Measurements from ENCODE around the gene C10orf71. TPM values are rescaled to one million over a fixed set of nuclear protein-coding genes. Genes with fewer than 3 reads are reported as not detected.

Gene C10orf71
- total and polyA plus RNA-seq, 9 donors, result 0.01 to 0.03 (median 0.03) TPM; not detected in 6

DNA sequence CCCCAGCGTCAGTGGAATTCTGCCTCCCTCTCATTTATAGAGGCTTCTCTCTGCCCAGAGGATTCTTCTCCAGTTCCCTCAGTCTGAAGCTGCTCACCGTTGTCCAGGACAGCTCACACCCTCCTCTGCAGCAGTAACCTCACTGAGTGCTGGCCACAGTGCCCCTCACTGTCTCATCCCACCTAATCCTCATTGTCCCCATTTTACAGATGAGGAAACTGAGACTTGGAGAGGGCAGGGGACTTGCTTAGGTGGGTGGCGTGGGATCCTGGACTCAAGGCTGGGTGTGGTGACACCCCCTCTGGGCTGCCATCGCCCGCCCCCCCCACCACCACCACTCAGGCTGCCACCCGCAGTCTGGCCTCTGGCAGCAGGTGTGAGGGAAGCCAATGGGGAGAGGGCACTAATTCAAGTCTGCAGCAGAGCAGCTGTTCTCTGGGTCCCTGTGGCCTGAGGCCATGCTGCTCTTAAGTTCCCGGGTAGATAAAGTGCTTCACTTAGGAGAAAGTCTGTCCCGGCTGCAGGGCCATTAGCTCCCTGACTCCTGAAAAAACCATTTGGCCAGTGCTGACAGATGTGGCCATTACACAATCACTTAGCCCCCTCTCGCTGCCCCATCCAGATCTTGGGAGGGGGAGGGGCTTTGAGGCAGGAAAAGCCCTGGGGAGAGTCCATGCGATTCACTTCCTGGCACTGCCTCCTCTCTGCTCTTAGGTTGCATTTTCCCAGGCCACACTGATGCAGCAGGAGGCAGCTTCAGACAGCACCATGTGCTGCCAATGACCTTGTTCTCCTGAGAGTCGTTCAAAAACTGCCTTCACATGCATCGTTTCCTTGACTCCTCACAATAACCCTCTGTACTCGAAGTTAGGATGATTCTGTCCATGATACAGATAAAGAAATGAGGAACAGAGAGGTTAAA is 60.6 kb downstream of the C10orf71 start:
- Histone ChIP-seq H3K9me3 (no peaks in the 10 kb centered on the region), H3K4me3 (no peak overlapping the region), H3K27me3 (no peaks in the 10 kb centered on the region), H3K36me3 (no peaks in the 10 kb centered on the region), H3K4me1 (ENCODE audit: insufficient read depth) (no peaks in the 10 kb centered on the region), H3K27ac (no peak overlapping the region)
- no peak for DNase-seq
- 38 to 42% (median 38%) methylated on average over 11 to 13 of the region's 13 CpGs for WGBS, 3 donors
- intact Hi-C loops (cut with DNase I), result no loop called here
- no peak for TF ChIP-seq EP300 (IDR thresholded peaks at IDR 0.05)
- no peak for TF ChIP-seq POLR2A (IDR thresholded peaks at IDR 0.05)
- TF ChIP-seq, protein P1, sequence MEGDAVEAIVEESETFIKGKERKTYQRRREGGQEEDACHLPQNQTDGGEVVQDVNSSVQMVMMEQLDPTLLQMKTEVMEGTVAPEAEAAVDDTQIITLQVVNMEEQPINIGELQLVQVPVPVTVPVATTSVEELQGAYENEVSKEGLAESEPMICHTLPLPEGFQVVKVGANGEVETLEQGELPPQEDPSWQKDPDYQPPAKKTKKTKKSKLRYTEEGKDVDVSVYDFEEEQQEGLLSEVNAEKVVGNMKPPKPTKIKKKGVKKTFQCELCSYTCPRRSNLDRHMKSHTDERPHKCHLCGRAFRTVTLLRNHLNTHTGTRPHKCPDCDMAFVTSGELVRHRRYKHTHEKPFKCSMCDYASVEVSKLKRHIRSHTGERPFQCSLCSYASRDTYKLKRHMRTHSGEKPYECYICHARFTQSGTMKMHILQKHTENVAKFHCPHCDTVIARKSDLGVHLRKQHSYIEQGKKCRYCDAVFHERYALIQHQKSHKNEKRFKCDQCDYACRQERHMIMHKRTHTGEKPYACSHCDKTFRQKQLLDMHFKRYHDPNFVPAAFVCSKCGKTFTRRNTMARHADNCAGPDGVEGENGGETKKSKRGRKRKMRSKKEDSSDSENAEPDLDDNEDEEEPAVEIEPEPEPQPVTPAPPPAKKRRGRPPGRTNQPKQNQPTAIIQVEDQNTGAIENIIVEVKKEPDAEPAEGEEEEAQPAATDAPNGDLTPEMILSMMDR (IDR thresholded peaks at IDR 0.05), result no peak

DNA sequence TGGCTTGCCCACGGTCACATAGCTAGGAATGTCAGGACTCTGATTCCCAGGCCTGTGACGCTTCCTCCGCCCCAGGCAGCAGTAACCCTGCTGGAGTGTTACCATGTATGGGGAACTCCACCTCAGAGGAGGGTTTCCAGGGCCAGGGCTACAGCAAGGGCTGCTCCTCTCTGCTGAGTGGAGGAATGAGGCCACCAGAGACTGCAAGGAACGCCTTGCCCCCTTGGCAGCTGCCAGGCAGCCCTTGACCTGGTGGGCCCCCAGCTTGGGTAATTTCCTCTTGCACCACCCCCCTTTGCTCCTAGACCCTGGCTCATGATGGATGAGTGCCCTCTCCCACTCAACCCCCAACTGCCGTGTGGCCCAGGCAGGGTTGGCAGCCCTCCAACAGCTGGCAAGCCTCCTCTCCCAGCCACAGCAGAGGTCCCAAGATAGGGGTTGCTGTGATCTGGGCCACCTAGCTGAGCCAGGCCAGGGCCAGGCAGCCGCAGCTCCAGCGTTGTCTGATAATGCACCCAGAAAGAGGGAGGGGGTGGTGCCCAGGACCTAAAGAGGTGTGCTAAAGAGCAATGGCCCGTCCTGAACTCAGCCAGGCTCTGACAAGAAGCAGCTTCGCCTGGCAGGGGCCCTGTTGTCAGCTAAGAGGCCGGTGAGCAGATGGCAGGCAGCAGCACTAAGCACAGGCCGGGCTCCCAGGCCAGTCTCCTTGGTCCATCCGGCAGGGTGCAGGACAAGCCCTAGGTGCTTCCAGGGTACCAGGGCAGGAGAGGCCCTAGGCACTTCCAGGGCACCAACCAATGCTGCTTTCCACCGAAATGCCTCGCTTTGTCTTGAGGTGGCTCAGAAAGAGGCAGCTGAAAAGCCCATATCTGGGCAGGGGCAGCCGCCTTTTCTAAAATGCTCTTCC is 61.6 kb downstream of the C10orf71 start:
- DNase-seq, result no peak
- H3K27ac ChIP-seq, result no peak overlapping the region
- intact Hi-C loops (cut with DNase I), result no loop called here
- no peak overlapping the region for H3K4me3 ChIP-seq
- no peaks in the 10 kb centered on the region for H3K9me3 ChIP-seq
- 62 to 66% (median 63%) methylated on average over 14 to 15 of the region's 15 CpGs for WGBS, 3 donors
- H3K27me3 ChIP-seq, result no peaks in the 10 kb centered on the region
- H3K4me1 ChIP-seq (ENCODE audit: insufficient read depth), result no peaks in the 10 kb centered on the region
- TF ChIP-seq POLR2A (IDR thresholded peaks at IDR 0.05), result no peak
- TF ChIP-seq, protein P1 (IDR thresholded peaks at IDR 0.05), result no peak
- TF ChIP-seq EP300 (IDR thresholded peaks at IDR 0.05), result no peak
- no peaks in the 10 kb centered on the region for H3K36me3 ChIP-seq

DNA sequence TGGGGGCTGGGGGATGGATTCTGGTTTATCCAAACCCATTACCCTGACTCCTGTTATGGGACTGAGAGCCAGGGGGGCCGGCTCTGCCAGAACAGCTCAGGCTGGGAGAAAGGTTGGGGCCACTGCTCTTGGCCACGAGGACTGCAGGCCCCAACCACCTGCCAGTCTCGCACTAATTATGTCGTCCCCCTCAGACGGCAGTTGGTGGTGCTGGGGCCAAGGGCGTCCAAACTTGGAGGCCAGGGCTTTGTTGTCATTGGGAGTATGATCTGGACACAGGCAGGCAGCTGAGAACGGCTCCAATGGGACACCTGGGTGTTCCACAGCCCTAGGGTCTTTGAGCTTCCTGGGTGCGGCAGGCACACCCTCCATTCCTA is 62.2 kb downstream of the C10orf71 start:
- WGBS, 3 donors, result 68 to 80% (median 75%) methylated on average over 7 to 8 of the region's 8 CpGs
- TF ChIP-seq, protein P1 (IDR thresholded peaks at IDR 0.05), result no peak
- TF ChIP-seq POLR2A (IDR thresholded peaks at IDR 0.05) (no peak), EP300 (IDR thresholded peaks at IDR 0.05) (no peak)
- no peak overlapping the region for H3K27ac ChIP-seq
- H3K9me3 ChIP-seq, result no peaks in the 10 kb centered on the region
- intact Hi-C loops (cut with DNase I), result no loop called here
- no peak overlapping the region for H3K4me3 ChIP-seq
- H3K36me3 ChIP-seq, result no peaks in the 10 kb centered on the region
- H3K27me3 ChIP-seq, result no peaks in the 10 kb centered on the region
- no peak for DNase-seq
- H3K4me1 ChIP-seq (ENCODE audit: insufficient read depth), result no peaks in the 10 kb centered on the region

DNA sequence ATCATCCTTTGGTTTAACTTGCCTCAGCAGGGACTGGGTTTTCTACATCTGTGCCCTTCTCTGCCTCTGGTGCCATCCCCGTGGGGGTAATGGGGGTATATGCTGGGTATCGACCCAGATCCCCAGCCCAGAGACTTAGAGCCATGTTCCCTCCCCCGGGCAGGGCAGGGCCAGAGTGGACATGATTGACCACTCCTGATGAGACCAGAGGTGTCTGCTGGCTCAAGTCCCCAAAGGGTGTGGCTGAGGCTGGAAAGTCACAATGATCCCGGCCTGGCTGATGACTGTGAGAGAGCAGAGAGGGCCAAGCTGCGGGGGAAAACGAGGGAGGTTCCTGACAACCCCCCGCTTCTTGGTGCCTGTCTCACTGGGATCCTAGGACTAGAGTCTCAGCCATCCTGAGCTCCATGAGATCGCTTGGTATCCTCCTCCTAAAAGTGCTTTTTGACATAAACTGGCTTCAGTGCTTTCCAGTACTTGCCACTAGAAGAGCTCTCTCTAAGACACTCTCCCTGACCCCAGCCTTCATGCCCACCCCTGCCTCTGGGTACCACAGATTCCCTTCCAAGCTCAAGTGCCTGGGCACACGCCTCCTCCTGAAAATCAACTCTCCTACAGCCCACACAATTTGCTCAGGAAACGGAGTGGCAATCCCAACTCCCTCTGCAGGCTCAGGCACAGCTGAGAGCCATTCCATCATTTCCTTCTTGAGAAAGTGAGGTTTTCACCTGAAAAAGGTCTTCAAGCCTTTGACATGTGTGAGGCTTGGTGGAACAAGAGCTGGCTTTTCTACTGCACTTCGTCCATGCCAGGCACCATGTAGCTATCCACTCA is 63.0 kb downstream of the C10orf71 start:
- no peaks in the 10 kb centered on the region for H3K27me3 ChIP-seq
- DNase-seq, result no peak
- 68 to 74% (median 71%) methylated on average over 11 of the region's 11 CpGs for WGBS, 3 donors
- H3K36me3 ChIP-seq, result no peaks in the 10 kb centered on the region
- H3K4me1 ChIP-seq (ENCODE audit: insufficient read depth), result no peaks in the 10 kb centered on the region
- TF ChIP-seq POLR2A (IDR thresholded peaks at IDR 0.05), result no peak
- TF ChIP-seq, protein P1 (IDR thresholded peaks at IDR 0.05), result no peak
- no peak overlapping the region for H3K4me3 ChIP-seq
- intact Hi-C loops (cut with DNase I), result no loop called here
- no peak overlapping the region for H3K27ac ChIP-seq
- H3K9me3 ChIP-seq, result no peaks in the 10 kb centered on the region
